B cell (primary cell): ENCODE results near the gene TMEM25.

Experiments used
- CTCF ChIP-seq: fragments of 200-600 bp; IDR thresholded peaks from one replicate; pipeline ENCODE4 v1.8.0; 2022; ENCODE audit warnings: antibody characterized with exemption, mild to moderate bottlenecking
- EZH2 ChIP-seq: IDR thresholded peaks from 2 replicates; pipeline ENCODE4 v1.6.1; 2012; ENCODE audit warnings: borderline replicate concordance, low read depth, mild to moderate bottlenecking, moderate library complexity, low read length; ENCODE audit not compliant: insufficient read depth, poor library complexity, severe bottlenecking

- TF ChIP-seq CTCF (no peak), EZH2 (no peak)
Measured at GRCh38 chr11:118570787-118571186, 39.8 kb downstream of the TMEM25 start.
